Renal cortical epithelial cell (primary cell): Measurements from ENCODE around the gene ANKRD40CL. TPM values are rescaled to one million over a fixed set of nuclear protein-coding genes. Genes with fewer than 3 reads are reported as not detected.
"Not testable (repeated sequence)": the region's sequence is repeated elsewhere in the genome, so short reads cannot be mapped to it uniquely, and the experiment has no call there.

Source experiments
- DNase-seq: peaks from one replicate; pipeline ENCODE4 v3.0.0-alpha.2; 2011; ENCODE audit warnings: low read depth
- total RNA-seq: library from RNA; depleted of rRNA; stranded (reverse); fragments of >200 nt; gene quantifications from 2 replicates; pipeline ENCODE4 v1.2.3, GENCODE V29; 2014

ANKRD40CL gene
- total RNA-seq, 1 donor from 2014 or later = not detected

- DNase-seq = no peak
Observed at GRCh38 chr17:50762177-50762576, 5.1 kb downstream of the ANKRD40CL start.

GRCh38 chr17:50758989-50759544 is 8.3 kb downstream of the ANKRD40CL start:
- no peak for DNase-seq

- no peak for DNase-seq
Observed at GRCh38 chr17:50758524-50758923, 8.8 kb downstream of the ANKRD40CL start.

GRCh38 chr17:50754521-50754920 is 12.8 kb downstream of the ANKRD40CL start:
- no peak for DNase-seq

- DNase-seq = no peak
Observed at GRCh38 chr17:50749245-50749644, 18.1 kb downstream of the ANKRD40CL start.

GRCh38 chr17:50745631-50746030 is 21.7 kb downstream of the ANKRD40CL start:
- DNase-seq = no peak

- DNase-seq = no peak
Observed at GRCh38 chr17:50739098-50739497, 28.2 kb downstream of the ANKRD40CL start.

- DNase-seq = no peak
Observed at GRCh38 chr17:50737118-50737698, 30.1 kb downstream of the ANKRD40CL start.

- DNase-seq = no peak
Observed at GRCh38 chr17:50735287-50735686, 32.0 kb downstream of the ANKRD40CL start.

- DNase-seq = no peak
Observed at GRCh38 chr17:50731575-50732460, 35.5 kb downstream of the ANKRD40CL start.

- DNase-seq = no peak
Observed at GRCh38 chr17:50728881-50729765, 38.2 kb downstream of the ANKRD40CL start.

- no peak for DNase-seq
Observed at GRCh38 chr17:50728112-50728429, 39.2 kb downstream of the ANKRD40CL start.

GRCh38 chr17:50725769-50726655 is 41.3 kb downstream of the ANKRD40CL start:
- DNase-seq = no peak

- DNase-seq = not testable (repeated sequence)
Observed at GRCh38 chr17:50724622-50725021, 42.7 kb downstream of the ANKRD40CL start.

- peak; percentile 49 for DNase-seq
Observed at GRCh38 chr17:50722746-50723145, 44.6 kb downstream of the ANKRD40CL start.

GRCh38 chr17:50721194-50722010 is 45.9 kb downstream of the ANKRD40CL start:
- peak; percentile 26 for DNase-seq

- DNase-seq = no peak
Observed at GRCh38 chr17:50719924-50720794, 47.2 kb downstream of the ANKRD40CL start.

- DNase-seq = peak; percentile 73
Observed at GRCh38 chr17:50719144-50719923, 48.0 kb downstream of the ANKRD40CL start, which contains the start of gene LUC7L3. Gene LUC7L3, plus strand, starts transcription at chr17:50719603. Its CDS starts 130 bp downstream, at chr17:50719733.
